Endothelial cell of umbilical vein (primary cell): Measurements from ENCODE around the gene SHC1. TPM values are rescaled to one million over a fixed set of nuclear protein-coding genes. Genes with fewer than 3 reads are reported as not detected.

Experiments used
- BruUV-seq: library from RNA; stranded (reverse); fragments of 400-500 nt; replicated peaks from 2 replicates; lab custom pipeline; 2021; lab: Mats Ljungman, UMichigan
- CTCF ChIA-PET: fragments of 300-600, 350-600 bp; sonication (Branson Sonifier 250); formaldehyde crosslinking; loops from one replicate; lab custom pipeline; 2021; ENCODE audit warnings: antibody characterized with exemption, inconsistent platforms; lab: Charles Lee
- POLR2A ChIA-PET: fragments of 300-600, 350-600 bp; sonication (Branson Sonifier 250); formaldehyde crosslinking; loops from one replicate; lab custom pipeline; 2021; ENCODE audit warnings: antibody characterized with exemption, inconsistent platforms; lab: Charles Lee
- DNase-seq: peaks from one replicate; pipeline ENCODE4 v3.0.0-alpha.2; 2011; ENCODE audit warnings: low read depth, low spot score
- FAIRE-seq: peaks from 2 replicates; lab custom pipeline; 2011; peaks lifted over from hg19 to GRCh38; lab: Jason Lieb, UNC
- H2AFZ ChIP-seq: 2 replicates; pipeline ENCODE4 v1.6.0; 2012; ENCODE audit warnings: low read depth, low read length, control low read depth, inconsistent platforms
- H3K27ac ChIP-seq: 2 replicates; pipeline ENCODE4 v1.5.1; 2011; ENCODE audit warnings: low read depth, mild to moderate bottlenecking, control low read depth, low read length, moderate library complexity; ENCODE audit not compliant: insufficient read depth
- H3K27me3 ChIP-seq, 2 experiments: 2 replicates each; pipeline versions ENCODE4 v1.6.0 to v1.6.1; 2011; ENCODE audit warnings: low read length in 2 of 2, mixed read lengths in 1 of 2; ENCODE audit not compliant: control insufficient read depth in 2 of 2, insufficient read depth in 2 of 2
- H3K36me3 ChIP-seq, 2 experiments: 2 replicates in 1 of 2; 3 replicates in 1 of 2; pipeline ENCODE4 v1.5.1; 2011; ENCODE audit warnings: low read length in 2 of 2, mild to moderate bottlenecking in 1 of 2, moderate library complexity in 1 of 2; ENCODE audit not compliant: control insufficient read depth in 2 of 2, insufficient read depth in 2 of 2; ENCODE audit errors: extremely low read depth in 1 of 2
- H3K4me1 ChIP-seq: 3 replicates; pipeline ENCODE4 v1.5.1; 2011; ENCODE audit warnings: mild to moderate bottlenecking, low read length; ENCODE audit not compliant: control insufficient read depth, insufficient read depth; ENCODE audit errors: extremely low read depth
- H3K4me2 ChIP-seq: 2 replicates; pipeline ENCODE4 v1.6.1; 2011; ENCODE audit warnings: low read length, control low read depth, mixed read lengths; ENCODE audit not compliant: insufficient read depth
- H3K4me3 ChIP-seq, 3 experiments: fragments of 200-600 bp in 1 of 3; sonication (generic), shearing (Covaris generic) in 1 of 3; replicated peaks in 1 of 3; 2 replicates each; pipeline ENCODE4 v1.5.1; 2011 to 2016; ENCODE audit warnings: control low read depth in 3 of 3, low read length in 3 of 3, mild to moderate bottlenecking in 2 of 3, inconsistent platforms in 1 of 3, low read depth in 1 of 3, moderate library complexity in 1 of 3; ENCODE audit not compliant: insufficient read depth in 1 of 3
- H3K79me2 ChIP-seq: 2 replicates; pipeline ENCODE4 v1.6.0; 2012; ENCODE audit warnings: low read length, inconsistent platforms; ENCODE audit not compliant: control insufficient read depth, insufficient read depth
- H3K9ac ChIP-seq: replicated peaks from 2 replicates; pipeline ENCODE3; 2011; ENCODE audit warnings: low read length, control low read depth; ENCODE audit not compliant: insufficient read depth; ENCODE audit errors: extremely low read depth
- H3K9me1 ChIP-seq: replicated peaks from 3 replicates; pipeline ENCODE4 v1.6.0; 2011; ENCODE audit warnings: mild to moderate bottlenecking, low read length; ENCODE audit not compliant: control insufficient read depth, insufficient read depth; ENCODE audit errors: extremely low read depth
- H3K9me3 ChIP-seq: replicated peaks from 2 replicates; pipeline ENCODE4 v1.5.1; 2012; ENCODE audit warnings: low read length, inconsistent platforms; ENCODE audit not compliant: control insufficient read depth, insufficient read depth
- H4K20me1 ChIP-seq: replicated peaks from 2 replicates; pipeline ENCODE3; 2011; ENCODE audit warnings: mild to moderate bottlenecking, low read length; ENCODE audit not compliant: control insufficient read depth, insufficient read depth; ENCODE audit errors: extremely low read depth
- EZH2 ChIP-seq: IDR thresholded peaks from 2 replicates; pipeline ENCODE4 v1.6.1; 2012; ENCODE audit warnings: borderline replicate concordance, low read depth, mild to moderate bottlenecking, moderate library complexity, low read length, inconsistent platforms; ENCODE audit not compliant: severe bottlenecking
- FOS ChIP-seq: IDR thresholded peaks from 2 replicates; pipeline ENCODE4 v1.6.1; 2011; ENCODE audit warnings: mild to moderate bottlenecking, low read length, moderate library complexity, borderline replicate concordance; ENCODE audit not compliant: insufficient read depth
- MYC ChIP-seq: IDR thresholded peaks from one replicate; pipeline ENCODE4 v1.6.1; 2011; ENCODE audit warnings: mild to moderate bottlenecking, low read depth, low read length
- POLR2AphosphoS5 ChIP-seq: IDR thresholded peaks from 2 replicates; pipeline ENCODE4 v1.6.1; 2012; ENCODE audit warnings: low read depth, mild to moderate bottlenecking, control low read depth, low read length, moderate library complexity; ENCODE audit not compliant: insufficient read depth
- dilution Hi-C: fragments of 300-500 bp; cut with MboI; formaldehyde crosslinking; loops from one replicate; pipeline ENCODE4 v1.15.0; 2019; ENCODE audit warnings: low sequenced_read_pairs; ENCODE audit not compliant: extremely low pct_ligation_motif_present
- intact Hi-C: fragments of 100-400 bp; cut with micrococcal nuclease; formaldehyde crosslinking; loops from one replicate; pipeline ENCODE4 v1.10.0; 2022
- polyA plus RNA-seq, 4 experiments: library from polyadenylated mRNA; depleted of rRNA in 3 of 4; stranded (reverse) in 3 of 4; unstranded in 1 of 4; fragments of >200 nt; gene quantifications; 2 replicates each; pipeline versions ENCODE4 v1.2.1 to v1.2.3, GENCODE V29; 2011 to 2012; ENCODE audit warnings: missing spikeins in 1 of 4
- total RNA-seq: library from RNA; stranded (reverse); gene quantifications from 2 replicates; pipeline ENCODE4 v1.2.3, GENCODE V29; 2021
- TF ChIP-seq, protein P1 (sequence below), 2 donors: IDR thresholded peaks; 1 replicate in 1 of 2; 2 replicates in 1 of 2; pipeline ENCODE4 v1.5.1; 2011; ENCODE audit warnings: low read length in 2 of 2, mild to moderate bottlenecking in 2 of 2, moderate library complexity in 2 of 2, control low read depth in 1 of 2, inconsistent platforms in 1 of 2, low read depth in 1 of 2; ENCODE audit not compliant: insufficient read depth in 1 of 2; ENCODE audit errors: extremely low read depth in 1 of 2
- TF ChIP-seq, protein P2 (sequence below): IDR thresholded peaks from 2 replicates; pipeline ENCODE4 v1.6.1; 2011; ENCODE audit not compliant: insufficient read depth, insufficient read length

Gene SHC1
- total and polyA plus RNA-seq, 2 donors (not counting 3 experiments of a cell fraction or from before 2014, with no cell fraction given): 316 to 324 TPM

DNA sequence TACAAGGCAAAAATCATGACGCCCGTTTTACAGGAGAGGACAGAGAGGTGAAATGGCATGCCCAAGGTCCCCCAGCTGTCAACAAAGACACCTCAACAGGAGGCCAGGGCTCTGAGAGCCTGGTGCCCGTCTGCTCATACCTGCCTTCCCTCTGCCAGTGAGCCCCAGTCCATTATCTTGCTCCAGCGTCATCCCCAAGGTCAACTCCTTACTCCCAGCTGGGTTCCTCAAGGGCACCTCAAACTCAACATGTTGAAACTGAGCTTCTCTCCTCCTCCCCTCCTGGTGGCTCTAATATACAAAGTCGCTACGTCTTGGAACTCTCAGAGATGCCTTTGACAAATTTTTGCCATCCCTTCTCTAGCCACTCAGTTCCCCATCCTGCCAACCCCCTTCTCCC lies 17.9 kb downstream of the SHC1 start:
- ChIA-PET POLR2A (no interaction called here), CTCF (interaction anchor here (0.9 to 2.4 kb wide), 3 partner anchors 9 to 132 kb away, joined by 3 to 10 read pairs (median 4); no protein-coding TSS in a partner anchor)
- BruUV-seq: no TSS peak
- no peak overlapping the region for H2AFZ ChIP-seq
- peaks cover 0 to 19% of the 10 kb centered on the region in 2 experiments for H3K36me3 ChIP-seq
- H4K20me1 ChIP-seq: no peaks in the 10 kb centered on the region
- H3K9ac ChIP-seq: no peak overlapping the region
- H3K9me3 ChIP-seq: no peaks in the 10 kb centered on the region
- no peak for TF ChIP-seq POLR2AphosphoS5
- TF ChIP-seq MYC: no peak
- TF ChIP-seq, protein P1, sequence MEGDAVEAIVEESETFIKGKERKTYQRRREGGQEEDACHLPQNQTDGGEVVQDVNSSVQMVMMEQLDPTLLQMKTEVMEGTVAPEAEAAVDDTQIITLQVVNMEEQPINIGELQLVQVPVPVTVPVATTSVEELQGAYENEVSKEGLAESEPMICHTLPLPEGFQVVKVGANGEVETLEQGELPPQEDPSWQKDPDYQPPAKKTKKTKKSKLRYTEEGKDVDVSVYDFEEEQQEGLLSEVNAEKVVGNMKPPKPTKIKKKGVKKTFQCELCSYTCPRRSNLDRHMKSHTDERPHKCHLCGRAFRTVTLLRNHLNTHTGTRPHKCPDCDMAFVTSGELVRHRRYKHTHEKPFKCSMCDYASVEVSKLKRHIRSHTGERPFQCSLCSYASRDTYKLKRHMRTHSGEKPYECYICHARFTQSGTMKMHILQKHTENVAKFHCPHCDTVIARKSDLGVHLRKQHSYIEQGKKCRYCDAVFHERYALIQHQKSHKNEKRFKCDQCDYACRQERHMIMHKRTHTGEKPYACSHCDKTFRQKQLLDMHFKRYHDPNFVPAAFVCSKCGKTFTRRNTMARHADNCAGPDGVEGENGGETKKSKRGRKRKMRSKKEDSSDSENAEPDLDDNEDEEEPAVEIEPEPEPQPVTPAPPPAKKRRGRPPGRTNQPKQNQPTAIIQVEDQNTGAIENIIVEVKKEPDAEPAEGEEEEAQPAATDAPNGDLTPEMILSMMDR (IDR thresholded peaks at IDR 0.05; ENCODE audit: extremely low read depth in 1 of 2, insufficient read depth in 1 of 2, low read depth in 1 of 2, low read length in 2 of 2): no peak
- TF ChIP-seq, protein P2, sequence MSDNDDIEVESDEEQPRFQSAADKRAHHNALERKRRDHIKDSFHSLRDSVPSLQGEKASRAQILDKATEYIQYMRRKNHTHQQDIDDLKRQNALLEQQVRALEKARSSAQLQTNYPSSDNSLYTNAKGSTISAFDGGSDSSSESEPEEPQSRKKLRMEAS: no peak
- no peak for TF ChIP-seq EZH2
- no peak for TF ChIP-seq FOS
- intact Hi-C loops (no loop called here), dilution Hi-C loops (no loop called here)
- DNase-seq (no peak), FAIRE-seq (no peak)
- H3K4me1 ChIP-seq: peaks cover 19% of the 10 kb centered on the region
- no peaks in the 10 kb centered on the region for H3K9me1 ChIP-seq
- H3K4me3 ChIP-seq: no peak overlapping the region
- H3K79me2 ChIP-seq: no peaks in the 10 kb centered on the region
- H3K27ac ChIP-seq: no peak overlapping the region
- H3K4me2 ChIP-seq: no peak overlapping the region
- no peaks in the 10 kb centered on the region for H3K27me3 ChIP-seq
